ENCODE data around the gene KL. TPM values are rescaled to one million over a fixed set of nuclear protein-coding genes. Genes with fewer than 3 reads are reported as not detected.

KL gene
- polyA plus RNA-seq, 1 experiment: not detected

GRCh38 chr13:33053397-33054066 is 37.3 kb downstream of the KL start:
- Histone ChIP-seq H3K4me3 (ENCODE audit: low read depth, low read length) (no peak overlapping the region), H3K9me3 (ENCODE audit: control insufficient read depth, insufficient read depth, low read length) (no peaks in the 10 kb centered on the region), H3K27ac (ENCODE audit: low read depth, low read length) (no peak overlapping the region), H3K27me3 (ENCODE audit: control insufficient read depth, insufficient read depth, low read length) (no peaks in the 10 kb centered on the region)
- no peak for DNase-seq (ENCODE audit: low read depth, low spot score)
- ChIA-PET CTCF (no interaction called here), POLR2A (no interaction called here)
- TF ChIP-seq, protein P1, sequence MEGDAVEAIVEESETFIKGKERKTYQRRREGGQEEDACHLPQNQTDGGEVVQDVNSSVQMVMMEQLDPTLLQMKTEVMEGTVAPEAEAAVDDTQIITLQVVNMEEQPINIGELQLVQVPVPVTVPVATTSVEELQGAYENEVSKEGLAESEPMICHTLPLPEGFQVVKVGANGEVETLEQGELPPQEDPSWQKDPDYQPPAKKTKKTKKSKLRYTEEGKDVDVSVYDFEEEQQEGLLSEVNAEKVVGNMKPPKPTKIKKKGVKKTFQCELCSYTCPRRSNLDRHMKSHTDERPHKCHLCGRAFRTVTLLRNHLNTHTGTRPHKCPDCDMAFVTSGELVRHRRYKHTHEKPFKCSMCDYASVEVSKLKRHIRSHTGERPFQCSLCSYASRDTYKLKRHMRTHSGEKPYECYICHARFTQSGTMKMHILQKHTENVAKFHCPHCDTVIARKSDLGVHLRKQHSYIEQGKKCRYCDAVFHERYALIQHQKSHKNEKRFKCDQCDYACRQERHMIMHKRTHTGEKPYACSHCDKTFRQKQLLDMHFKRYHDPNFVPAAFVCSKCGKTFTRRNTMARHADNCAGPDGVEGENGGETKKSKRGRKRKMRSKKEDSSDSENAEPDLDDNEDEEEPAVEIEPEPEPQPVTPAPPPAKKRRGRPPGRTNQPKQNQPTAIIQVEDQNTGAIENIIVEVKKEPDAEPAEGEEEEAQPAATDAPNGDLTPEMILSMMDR (IDR thresholded peaks at IDR 0.05; ENCODE audit: low read depth, low read length): no peak

DNA sequence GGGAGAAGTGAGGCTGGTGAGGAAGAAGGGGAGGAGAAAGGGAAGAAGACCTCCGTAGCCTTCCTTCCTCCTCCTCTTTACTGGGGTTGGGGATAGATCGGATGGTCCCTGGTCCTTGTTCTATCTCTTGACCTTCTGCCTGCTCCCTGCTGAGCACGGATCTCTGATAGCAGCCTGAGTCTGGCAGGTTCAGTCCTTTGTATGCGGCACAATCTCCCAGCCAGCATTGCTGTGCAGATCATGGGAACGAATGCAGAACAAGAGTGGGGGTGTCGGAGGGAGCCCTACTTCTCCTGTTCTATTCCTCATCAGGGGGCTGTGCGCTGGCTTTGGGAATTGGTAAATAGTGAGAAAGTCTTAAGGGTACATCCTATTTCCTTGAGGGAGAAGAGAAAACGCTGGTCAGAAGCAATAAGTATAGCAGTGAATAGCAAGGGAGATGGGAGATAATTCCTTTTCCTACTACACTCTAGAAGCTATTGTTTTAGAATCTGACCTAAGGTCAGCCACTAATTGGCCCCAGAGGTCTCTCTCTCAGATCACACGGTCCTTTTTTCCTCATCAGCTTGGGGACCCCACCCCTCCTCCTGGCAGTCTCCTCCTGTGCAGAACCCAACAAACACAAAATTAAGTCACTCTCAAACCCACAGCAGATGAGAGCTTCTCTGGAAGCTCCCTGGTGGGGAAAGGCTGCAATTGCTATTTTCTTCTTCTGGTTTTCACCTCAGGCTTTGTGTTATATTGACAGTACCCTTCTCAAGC is 41.0 kb downstream of the KL start:
- H3K27ac ChIP-seq (ENCODE audit: low read depth, low read length): peak overlapping the region; percentile 13
- TF ChIP-seq, protein P1 (IDR thresholded peaks at IDR 0.05; ENCODE audit: low read depth, low read length): peak; percentile 56
- H3K9me3 ChIP-seq (ENCODE audit: control insufficient read depth, insufficient read depth, low read length): no peaks in the 10 kb centered on the region
- no peak overlapping the region for H3K4me3 ChIP-seq (ENCODE audit: low read depth, low read length)
- H3K27me3 ChIP-seq (ENCODE audit: control insufficient read depth, insufficient read depth, low read length): no peaks in the 10 kb centered on the region
- DNase-seq (ENCODE audit: low read depth, low spot score): no peak
- ChIA-PET CTCF (interaction anchor here (0.6 to 1.3 kb wide), 6 partner anchors 9 to 667 kb away, joined by 3 to 4 read pairs (median 3); no protein-coding TSS in a partner anchor), POLR2A (no interaction called here)

DNA sequence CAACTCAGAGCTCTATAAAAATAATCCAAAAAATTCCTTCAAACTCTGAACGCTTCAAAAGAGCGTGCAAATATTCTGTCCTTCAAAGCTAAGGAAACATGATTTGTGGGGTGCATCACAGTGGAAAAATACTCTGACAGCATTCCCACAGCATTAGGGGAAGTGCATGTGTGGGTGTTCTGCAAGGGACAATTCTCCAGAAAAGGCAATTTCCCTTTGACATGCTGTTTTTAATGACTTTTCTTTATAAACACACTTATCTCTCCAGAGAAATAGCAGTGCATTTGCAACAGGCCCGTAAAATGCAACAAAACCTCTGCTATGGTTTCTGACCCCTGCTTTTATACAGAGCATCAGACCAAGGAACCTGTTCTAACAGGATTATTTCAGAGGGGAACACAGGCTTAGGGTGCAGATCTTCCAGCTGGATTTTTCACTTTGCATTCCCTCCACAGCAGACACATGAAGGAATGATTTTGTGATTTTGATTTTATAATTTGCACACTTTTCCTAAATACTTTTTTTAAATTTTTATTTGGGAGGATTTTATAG is 42.6 kb downstream of the KL start:
- POLR2A ChIA-PET: interaction anchor here (0.6 kb wide), 1 partner anchor 147 kb away, joined by 3 read pairs; no protein-coding TSS in a partner anchor
- H3K27me3 ChIP-seq (ENCODE audit: control insufficient read depth, insufficient read depth, low read length): no peaks in the 10 kb centered on the region
- CTCF ChIA-PET: no interaction called here
- no peak overlapping the region for H3K4me3 ChIP-seq (ENCODE audit: low read depth, low read length)
- H3K27ac ChIP-seq (ENCODE audit: low read depth, low read length): no peak overlapping the region
- no peaks in the 10 kb centered on the region for H3K9me3 ChIP-seq (ENCODE audit: control insufficient read depth, insufficient read depth, low read length)
- no peak for DNase-seq (ENCODE audit: low read depth, low spot score)
- TF ChIP-seq, protein P1 (IDR thresholded peaks at IDR 0.05; ENCODE audit: low read depth, low read length): no peak

DNA sequence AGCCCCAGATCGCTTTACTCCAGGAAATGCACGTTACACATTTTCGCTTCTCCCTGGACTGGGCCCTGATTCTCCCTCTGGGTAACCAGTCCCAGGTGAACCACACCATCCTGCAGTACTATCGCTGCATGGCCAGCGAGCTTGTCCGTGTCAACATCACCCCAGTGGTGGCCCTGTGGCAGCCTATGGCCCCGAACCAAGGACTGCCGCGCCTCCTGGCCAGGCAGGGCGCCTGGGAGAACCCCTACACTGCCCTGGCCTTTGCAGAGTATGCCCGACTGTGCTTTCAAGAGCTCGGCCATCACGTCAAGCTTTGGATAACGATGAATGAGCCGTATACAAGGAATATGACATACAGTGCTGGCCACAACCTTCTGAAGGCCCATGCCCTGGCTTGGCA is 44.6 kb downstream of the KL start:
- no peaks in the 10 kb centered on the region for H3K9me3 ChIP-seq (ENCODE audit: control insufficient read depth, insufficient read depth, low read length)
- ChIA-PET POLR2A (no interaction called here), CTCF (no interaction called here)
- no peaks in the 10 kb centered on the region for H3K27me3 ChIP-seq (ENCODE audit: control insufficient read depth, insufficient read depth, low read length)
- no peak overlapping the region for H3K27ac ChIP-seq (ENCODE audit: low read depth, low read length)
- H3K4me3 ChIP-seq (ENCODE audit: low read depth, low read length): no peak overlapping the region
- TF ChIP-seq, protein P1 (IDR thresholded peaks at IDR 0.05; ENCODE audit: low read depth, low read length): no peak
- DNase-seq (ENCODE audit: low read depth, low spot score): no peak

DNA sequence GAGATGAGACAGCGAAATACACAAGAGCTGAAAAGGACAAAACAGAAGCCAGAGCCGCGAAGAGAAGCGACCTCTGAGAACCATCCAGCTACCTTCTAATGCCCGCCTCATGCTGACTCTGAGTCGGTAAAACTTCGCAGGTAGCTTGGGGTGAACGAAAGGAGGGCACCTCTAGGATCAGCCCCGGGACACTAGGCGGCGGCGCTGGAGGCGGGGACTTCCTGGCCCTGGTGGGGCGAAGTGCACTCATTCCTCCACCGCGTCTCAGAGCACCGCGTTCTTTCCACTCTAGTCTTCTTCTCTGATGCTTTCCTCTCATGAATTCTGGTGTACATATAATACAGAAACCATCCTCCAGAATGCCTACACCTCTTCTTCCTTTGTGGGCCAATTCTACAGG is 50.1 kb downstream of the KL start:
- TF ChIP-seq, protein P1 (IDR thresholded peaks at IDR 0.05; ENCODE audit: low read depth, low read length): no peak
- Histone ChIP-seq H3K27me3 (ENCODE audit: control insufficient read depth, insufficient read depth, low read length) (no peaks in the 10 kb centered on the region), H3K27ac (ENCODE audit: low read depth, low read length) (no peak overlapping the region), H3K9me3 (ENCODE audit: control insufficient read depth, insufficient read depth, low read length) (no peaks in the 10 kb centered on the region; the same call in 1 of the 2 replicates), H3K4me3 (ENCODE audit: low read depth, low read length) (no peak overlapping the region)
- ChIA-PET CTCF (no interaction called here), POLR2A (no interaction called here)
- DNase-seq (ENCODE audit: low read depth, low spot score): no peak

Data from AG04450 (cell line).